HepG2 (cell line): ENCODE results near the gene SLC34A3. TPM values are rescaled to one million over a fixed set of nuclear protein-coding genes. Genes with fewer than 3 reads are reported as not detected.

Experiments
- ATRX ChIP-seq: sonication (generic); formaldehyde crosslinking; IDR thresholded peaks from 2 replicates; pipeline ENCODE4 v1.4.0; 2020; ENCODE audit warnings: missing genetic modification reagents, borderline replicate concordance
- FLYWCH1 ChIP-seq: sonication (generic); formaldehyde crosslinking; IDR thresholded peaks from 2 replicates; pipeline ENCODE4 v1.8.1; 2023; ENCODE audit warnings: mild to moderate bottlenecking, missing genetic modification reagents
- GPN1 ChIP-seq: sonication (generic); formaldehyde crosslinking; IDR thresholded peaks from 2 replicates; pipeline ENCODE4 v1.5.1; 2020; ENCODE audit warnings: missing genetic modification reagents, borderline replicate concordance
- HCFC1 ChIP-seq: fragments of 150-350 bp; IDR thresholded peaks from 2 replicates; pipeline ENCODE4 v1.6.1; 2014; ENCODE audit warnings: low read depth, low read length
- HOXA5 ChIP-seq: sonication (generic); formaldehyde crosslinking; IDR thresholded peaks from 2 replicates; pipeline ENCODE4 v1.4.0; 2020; ENCODE audit warnings: missing genetic modification reagents
- KLF11 ChIP-seq: IDR thresholded peaks from 2 replicates; pipeline ENCODE4 v1.6.1; 2016; ENCODE audit warnings: missing compliant biosample characterization
- MIER3 ChIP-seq: IDR thresholded peaks from 2 replicates; pipeline ENCODE4 v1.6.1; 2016; ENCODE audit warnings: missing compliant biosample characterization, borderline replicate concordance
- MLXIP ChIP-seq: sonication (generic); formaldehyde crosslinking; IDR thresholded peaks from 2 replicates; pipeline ENCODE4 v1.9.0; 2021; ENCODE audit warnings: missing genetic modification reagents, borderline replicate concordance
- NAIF1 ChIP-seq: sonication (generic); formaldehyde crosslinking; IDR thresholded peaks from 2 replicates; pipeline ENCODE4 v1.5.0; 2020; ENCODE audit warnings: mild to moderate bottlenecking, missing genetic modification reagents, borderline replicate concordance
- RAD51 ChIP-seq: fragments of 450-650 bp; IDR thresholded peaks from 2 replicates; pipeline ENCODE4 v1.6.1; 2016; ENCODE audit warnings: borderline replicate concordance
- YY1 ChIP-seq: IDR thresholded peaks from 2 replicates; pipeline ENCODE4 v1.6.1; 2011; ENCODE audit warnings: low read length, low read depth, moderate library complexity, mild to moderate bottlenecking; ENCODE audit not compliant: insufficient read depth, insufficient replicate concordance
- ZBTB21 ChIP-seq: sonication (generic); formaldehyde crosslinking; IDR thresholded peaks from 2 replicates; pipeline ENCODE4 v1.4.0; 2020; ENCODE audit warnings: missing genetic modification reagents
- ZBTB46 ChIP-seq: sonication (generic); formaldehyde crosslinking; IDR thresholded peaks from 2 replicates; pipeline ENCODE4 v1.4.0; 2020; ENCODE audit warnings: mild to moderate bottlenecking, missing genetic modification reagents, borderline replicate concordance
- ZMYM3 ChIP-seq: sonication (generic); formaldehyde crosslinking; IDR thresholded peaks from 2 replicates; pipeline ENCODE4 v1.5.1; 2020; ENCODE audit warnings: mild to moderate bottlenecking, missing genetic modification reagents
- ZNF558 ChIP-seq: sonication (generic); formaldehyde crosslinking; IDR thresholded peaks from 2 replicates; pipeline ENCODE4 v1.9.0; 2022; ENCODE audit warnings: mild to moderate bottlenecking, missing genetic modification reagents, borderline replicate concordance
- ZNF749 ChIP-seq: sonication (generic); formaldehyde crosslinking; IDR thresholded peaks from 2 replicates; pipeline ENCODE4 v1.8.0; 2022; ENCODE audit warnings: mild to moderate bottlenecking, missing genetic modification reagents, moderate library complexity, borderline replicate concordance
- ZNF772 ChIP-seq: sonication (generic); formaldehyde crosslinking; IDR thresholded peaks from 2 replicates; pipeline ENCODE4 v1.5.0; 2020; ENCODE audit warnings: mild to moderate bottlenecking, missing genetic modification reagents
- ZNF788 ChIP-seq: sonication (generic); formaldehyde crosslinking; IDR thresholded peaks from 2 replicates; pipeline ENCODE4 v1.5.0; 2020; ENCODE audit warnings: mild to moderate bottlenecking, missing genetic modification reagents, borderline replicate concordance
- ZNF83 ChIP-seq: sonication (generic); formaldehyde crosslinking; IDR thresholded peaks from 2 replicates; pipeline ENCODE4 v1.4.0; 2020; ENCODE audit warnings: missing genetic modification reagents, mild to moderate bottlenecking, borderline replicate concordance
- polyA plus RNA-seq, 8 experiments: library from polyadenylated mRNA; depleted of rRNA in 3 of 8; stranded (reverse) in 7 of 8; unstranded in 1 of 8; fragments of >200 nt; fragmentation: Illumina TruSeq in 4 of 8; extraction: Trizol in 4 of 8; gene quantifications; 2 replicates each; pipeline versions ENCODE4 v1.2.1 to v1.2.3, GENCODE V29; 2011 to 2016; ENCODE audit warnings: low read depth in 4 of 8, missing spikeins in 1 of 8, mixed read lengths in 1 of 8; ENCODE audit not compliant: insufficient read depth in 1 of 8
- total RNA-seq, 5 experiments: library from RNA; depleted of rRNA; stranded (reverse); fragments of >200 nt; fragmentation: Illumina TruSeq; extraction: Trizol; gene quantifications; 2 replicates each; pipeline ENCODE4 v1.2.3, GENCODE V29; 2016; ENCODE audit warnings: low read depth in 1 of 5
- TF ChIP-seq, protein P1 (sequence below): sonication (generic); formaldehyde crosslinking; IDR thresholded peaks from 2 replicates; pipeline ENCODE4 v1.8.1; 2023; ENCODE audit warnings: missing genetic modification reagents, mild to moderate bottlenecking, borderline replicate concordance
- TF ChIP-seq, protein P2 (sequence below): sonication (generic); formaldehyde crosslinking; IDR thresholded peaks from 2 replicates; pipeline ENCODE4 v1.5.1; 2020; ENCODE audit warnings: missing genetic modification reagents, mild to moderate bottlenecking, borderline replicate concordance

SLC34A3 gene
- total and polyA plus RNA-seq, 2 of the 13 experiments (the other 11 are each of a cell fraction or from before 2014, with no cell fraction given) = 0.07 to 1.0 TPM

DNA sequence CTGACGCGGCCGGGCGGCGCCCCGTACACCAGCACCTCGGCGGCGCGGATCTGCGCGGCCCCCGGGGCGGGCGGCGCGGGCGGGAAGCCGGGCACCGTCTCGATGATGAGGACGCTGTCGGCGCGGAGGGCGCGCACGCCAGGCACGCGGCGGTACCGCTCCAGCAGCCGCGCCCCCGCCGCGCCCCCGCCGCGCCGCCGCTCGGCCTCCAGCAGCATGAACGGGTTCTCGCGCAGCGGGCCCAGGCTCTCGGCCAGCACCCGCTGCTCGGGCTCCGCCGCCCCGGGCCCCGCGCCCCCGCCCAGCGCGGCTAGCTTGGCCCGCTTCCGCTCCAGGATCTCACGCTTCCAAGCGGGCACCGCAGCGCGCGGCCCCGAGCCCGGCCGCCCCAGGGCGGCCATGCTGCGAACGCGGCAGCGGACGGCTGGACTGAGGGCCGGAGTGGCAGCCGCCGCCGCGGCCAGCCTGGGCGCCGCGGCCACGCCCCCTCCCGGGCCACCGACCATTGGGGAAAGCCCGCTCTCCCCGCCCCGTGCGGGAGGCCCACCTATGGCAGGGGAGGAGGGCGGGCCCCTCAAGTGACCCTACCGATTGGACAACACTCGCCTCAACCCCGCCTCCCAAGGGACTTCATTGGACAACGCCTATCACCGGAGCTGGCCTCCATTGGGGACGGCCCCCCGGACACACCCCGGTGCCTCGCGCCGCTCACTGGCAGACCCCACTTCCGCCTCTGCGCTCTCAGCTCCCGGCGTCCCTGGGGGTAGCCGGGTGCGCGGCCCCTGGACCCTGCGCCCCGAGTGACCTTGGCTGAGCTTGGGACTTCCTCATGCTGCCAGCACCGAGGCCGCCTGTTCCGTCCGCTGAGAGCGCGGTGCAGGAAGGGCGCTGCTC, 30.1 kb upstream of the SLC34A3 start, which contains the start of gene TPRN (continued):
- no peak; the same call in 1 of the 2 replicates for TF ChIP-seq HCFC1
- peak; percentile 82; the same call in 1 of the 2 replicates for TF ChIP-seq HOXA5 (CRISPR knock-in tag)
- no peak for TF ChIP-seq RAD51
- TF ChIP-seq GPN1 = no peak
- TF ChIP-seq YY1 = peak; percentile 91
- TF ChIP-seq KLF11 (CRISPR knock-in tag) = no peak; the same call in 1 of the 2 replicates
- TF ChIP-seq FLYWCH1 (CRISPR knock-in tag) = no peak
- no peak; the same call in 1 of the 2 replicates for TF ChIP-seq MLXIP (CRISPR knock-in tag)
- no peak for TF ChIP-seq ATRX (CRISPR knock-in tag)
- peak; percentile 93; the same call in 1 of the 2 replicates for TF ChIP-seq ZNF788 (CRISPR knock-in tag)
- TF ChIP-seq ZBTB21 = no peak
- TF ChIP-seq, protein P1, sequence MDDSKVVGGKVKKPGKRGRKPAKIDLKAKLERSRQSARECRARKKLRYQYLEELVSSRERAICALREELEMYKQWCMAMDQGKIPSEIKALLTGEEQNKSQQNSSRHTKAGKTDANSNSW (CRISPR knock-in tag) = no peak
- peak; percentile 95 for TF ChIP-seq ZNF772 (CRISPR knock-in tag)
- TF ChIP-seq ZMYM3 (CRISPR knock-in tag) = peak; percentile 62; the same call in 1 of the 2 replicates
- TF ChIP-seq NAIF1 (CRISPR knock-in tag) = no peak
- no peak for TF ChIP-seq ZNF83 (CRISPR knock-in tag)
- TF ChIP-seq ZNF558 (CRISPR knock-in tag) = peak; percentile 17; the same call in 1 of the 2 replicates
- TF ChIP-seq ZNF749 (CRISPR knock-in tag) = 0 out of 2 replicates have a peak, but pooled peaks have one; percentile 59
- TF ChIP-seq MIER3 (CRISPR knock-in tag) = peak; percentile 89
- TF ChIP-seq, protein P2, sequence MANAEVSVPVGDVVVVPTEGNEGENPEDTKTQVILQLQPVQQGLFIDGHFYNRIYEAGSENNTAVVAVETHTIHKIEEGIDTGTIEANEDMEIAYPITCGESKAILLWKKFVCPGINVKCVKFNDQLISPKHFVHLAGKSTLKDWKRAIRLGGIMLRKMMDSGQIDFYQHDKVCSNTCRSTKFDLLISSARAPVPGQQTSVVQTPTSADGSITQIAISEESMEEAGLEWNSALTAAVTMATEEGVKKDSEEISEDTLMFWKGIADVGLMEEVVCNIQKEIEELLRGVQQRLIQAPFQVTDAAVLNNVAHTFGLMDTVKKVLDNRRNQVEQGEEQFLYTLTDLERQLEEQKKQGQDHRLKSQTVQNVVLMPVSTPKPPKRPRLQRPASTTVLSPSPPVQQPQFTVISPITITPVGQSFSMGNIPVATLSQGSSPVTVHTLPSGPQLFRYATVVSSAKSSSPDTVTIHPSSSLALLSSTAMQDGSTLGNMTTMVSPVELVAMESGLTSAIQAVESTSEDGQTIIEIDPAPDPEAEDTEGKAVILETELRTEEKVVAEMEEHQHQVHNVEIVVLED (CRISPR knock-in tag) = peak; percentile 83
- no peak for TF ChIP-seq ZBTB46 (CRISPR knock-in tag)
